A673 (cell line): ENCODE data around the gene F7.

Experiments
- CTCF ChIP-seq: fragments of 300-800, 200-600 bp; sonication (generic); conservative IDR thresholded peaks from 2 replicates; pipeline ENCODE4 v1.5.1; 2017; ENCODE audit warnings: low read depth, mild to moderate bottlenecking, antibody characterized with exemption, low read length, moderate library complexity, mixed read lengths
- EZH2 ChIP-seq: fragments of 200-600 bp; sonication (generic); IDR thresholded peaks from 2 replicates; pipeline ENCODE4 v1.6.1; 2017; ENCODE audit warnings: borderline replicate concordance, low read depth, mild to moderate bottlenecking, mixed read lengths, antibody characterized with exemption, low read length; ENCODE audit not compliant: poor library complexity, severe bottlenecking

GRCh38 chr13:113119822-113120189 lies 14.2 kb downstream of the F7 start:
- TF ChIP-seq CTCF: no peak
- no peak for TF ChIP-seq EZH2
